GM23338 (cell line): ENCODE measurements around the gene PFKP. TPM values are rescaled to one million over a fixed set of nuclear protein-coding genes. Genes with fewer than 3 reads are reported as not detected.

ENCODE experiments used
- ATAC-seq: fragments of 200-7000 bp; cut with Tn5 transposase; 3 replicates; pipeline ENCODE4 v1.9.1; 2020
- DNase-seq: peaks from one replicate; pipeline ENCODE4 v3.0.0-alpha.2; 2015; ENCODE audit warnings: low spot score
- H2AFZ ChIP-seq: fragments of 200-600 bp; sonication (generic); 2 replicates; pipeline ENCODE4 v1.8.0; 2016; ENCODE audit warnings: antibody characterized with exemption, mild to moderate bottlenecking, moderate library complexity
- H3F3A ChIP-seq: fragments of 200-600 bp; sonication (generic); replicated peaks from 2 replicates; pipeline ENCODE4 v1.8.0; 2017; ENCODE audit warnings: antibody characterized with exemption, mixed run types, low read depth
- H3K27ac ChIP-seq: fragments of 200-600 bp; sonication (generic); 2 replicates; pipeline ENCODE4 v1.6.1; 2016; ENCODE audit warnings: low read depth
- H3K27me3 ChIP-seq: fragments of 200-600 bp; sonication (generic); 2 replicates; pipeline ENCODE4 v1.8.0; 2016; ENCODE audit warnings: mild to moderate bottlenecking, mixed run types, moderate library complexity; ENCODE audit not compliant: insufficient read depth
- H3K36me3 ChIP-seq: fragments of 200-600 bp; sonication (generic); 2 replicates; pipeline ENCODE4 v1.8.0; 2016; ENCODE audit warnings: mild to moderate bottlenecking; ENCODE audit not compliant: insufficient read depth
- H3K4me1 ChIP-seq: fragments of 200-600 bp; sonication (generic); 2 replicates; pipeline ENCODE4 v1.8.0; 2016; ENCODE audit warnings: mild to moderate bottlenecking, moderate library complexity; ENCODE audit not compliant: insufficient read depth
- H3K4me2 ChIP-seq: fragments of 200-600 bp; sonication (generic); 2 replicates; pipeline ENCODE4 v1.7.1; 2017; ENCODE audit warnings: mixed run types
- H3K4me3 ChIP-seq: fragments of 200-600 bp; sonication (generic); 2 replicates; pipeline ENCODE4 v1.6.1; 2016; ENCODE audit warnings: mixed run types
- H3K79me2 ChIP-seq: fragments of 200-600 bp; sonication (generic); replicated peaks from 2 replicates; pipeline ENCODE4 v1.8.0; 2017; ENCODE audit warnings: mild to moderate bottlenecking; ENCODE audit not compliant: insufficient read depth
- H3K9me2 ChIP-seq: fragments of 200-600 bp; sonication (generic); 2 replicates; pipeline ENCODE4 v1.8.0; 2017; ENCODE audit not compliant: insufficient read depth
- H4K20me1 ChIP-seq: fragments of 200-600 bp; sonication (generic); replicated peaks from 2 replicates; pipeline ENCODE4 v1.8.0; 2017; ENCODE audit warnings: mild to moderate bottlenecking; ENCODE audit not compliant: insufficient read depth
- H3K27ac Mint-ChIP-seq: 2 replicates; pipeline ENCODE4 v1.8.0; 2020; ENCODE audit warnings: inconsistent platforms, mild to moderate bottlenecking, moderate library complexity, mixed read lengths
- H3K27me3 Mint-ChIP-seq: 3 replicates; pipeline ENCODE4 v1.8.0; 2022; ENCODE audit warnings: low read depth, mild to moderate bottlenecking, moderate library complexity, mixed read lengths, inconsistent platforms; ENCODE audit not compliant: insufficient read depth, poor library complexity
- H3K36me3 Mint-ChIP-seq: 3 replicates; pipeline ENCODE4 v1.8.0; 2021; ENCODE audit warnings: low read depth, mild to moderate bottlenecking, inconsistent platforms, moderate library complexity, mixed read lengths
- H3K4me1 Mint-ChIP-seq: 3 replicates; pipeline ENCODE4 v1.8.0; 2020; ENCODE audit warnings: mild to moderate bottlenecking, inconsistent platforms, mixed read lengths
- H3K4me3 Mint-ChIP-seq: 3 replicates; pipeline ENCODE4 v1.8.0; 2021; ENCODE audit warnings: moderate library complexity, mild to moderate bottlenecking, inconsistent platforms, mixed read lengths
- H3K9me3 Mint-ChIP-seq: 3 replicates; pipeline ENCODE4 v1.8.0; 2020; ENCODE audit warnings: moderate library complexity, mild to moderate bottlenecking, inconsistent platforms, mixed read lengths
- CREB1 ChIP-seq: fragments of 250-450 bp; sonication (Bioruptor Pico); IDR thresholded peaks from 2 replicates; pipeline ENCODE4 v1.5.0; 2020; ENCODE audit warnings: low read depth, mild to moderate bottlenecking, moderate library complexity
- CTCF ChIP-seq, 2 experiments: fragments of 200-600 bp in 1 of 2; sonication (generic) in 1 of 2; conservative IDR thresholded peaks; 2 replicates each; pipeline versions ENCODE4 v1.5.1 to v1.6.1; 2016 to 2017; ENCODE audit warnings: antibody characterized with exemption in 2 of 2, low read depth in 2 of 2, mild to moderate bottlenecking in 2 of 2, moderate library complexity in 1 of 2
- ETS1 ChIP-seq: IDR thresholded peaks from 2 replicates; pipeline ENCODE4 v1.6.1; 2016; ENCODE audit warnings: antibody characterized with exemption
- EZH2 ChIP-seq: fragments of 200-600 bp; sonication (generic); IDR thresholded peaks from one replicate; pipeline ENCODE4 v1.8.0; 2017; ENCODE audit warnings: antibody characterized with exemption, mild to moderate bottlenecking, low read depth; ENCODE audit not compliant: unreplicated experiment
- EZH2phosphoT487 ChIP-seq: fragments of 200-600 bp; sonication (generic); IDR thresholded peaks from one replicate; pipeline ENCODE4 v1.8.1; 2018; ENCODE audit warnings: antibody characterized with exemption; ENCODE audit not compliant: unreplicated experiment
- NANOG ChIP-seq: IDR thresholded peaks from 2 replicates; pipeline ENCODE4 v1.6.1; 2016; ENCODE audit warnings: antibody characterized with exemption, borderline replicate concordance
- POLR2AphosphoS5 ChIP-seq: IDR thresholded peaks from 2 replicates; pipeline ENCODE4 v1.6.1; 2016; ENCODE audit warnings: antibody characterized with exemption, low read depth
- REST ChIP-seq: IDR thresholded peaks from one replicate; pipeline ENCODE4 v1.6.1; 2018; ENCODE audit warnings: antibody characterized with exemption; ENCODE audit not compliant: unreplicated experiment
- STAT1 ChIP-seq: IDR thresholded peaks from one replicate; pipeline ENCODE4 v1.6.1; 2016; ENCODE audit warnings: antibody characterized with exemption; ENCODE audit not compliant: unreplicated experiment
- ZNF114 ChIP-seq: fragments of 250-450 bp; sonication (Bioruptor Pico); IDR thresholded peaks from 2 replicates; pipeline ENCODE4 v1.5.0; 2020; ENCODE audit warnings: mild to moderate bottlenecking, moderate library complexity
- ZNF331 ChIP-seq: fragments of 250-450 bp; sonication (Bioruptor Pico); IDR thresholded peaks from 2 replicates; pipeline ENCODE4 v1.5.0; 2020; ENCODE audit warnings: low read depth, mild to moderate bottlenecking, moderate library complexity
- ZNF462 ChIP-seq: fragments of 250-450 bp; sonication (Bioruptor Pico); IDR thresholded peaks from 2 replicates; pipeline ENCODE4 v1.5.0; 2020; ENCODE audit warnings: mild to moderate bottlenecking, moderate library complexity
- polyA plus RNA-seq: library from polyadenylated mRNA; unstranded; fragments of >200 nt; fragmentation: Nextera tagmentation; extraction: Ambion mirVana; gene quantifications from 2 replicates; pipeline ENCODE4 v1.2.1, GENCODE V29; 2016
- total RNA-seq: library from RNA; depleted of rRNA; stranded (reverse); fragments of >200 nt; shearing (Covaris generic); gene quantifications from 2 replicates; pipeline ENCODE4 v1.2.3, GENCODE V29; 2014

PFKP gene
- total and polyA plus RNA-seq, 2 experiments from 2014 or later, result 56.3 to 120 TPM

GRCh38 chr10:3051692-3052091 lies 15.7 kb upstream of the PFKP start:
- H3K9me3 Mint-ChIP-seq, result no peaks in the 10 kb centered on the region; the same call in 2 of the 3 replicates
- peaks cover 8% of the 10 kb centered on the region for H3K27me3 Mint-ChIP-seq
- H3F3A ChIP-seq, result no peaks in the 10 kb centered on the region
- no peaks in the 10 kb centered on the region; the same call in 2 of the 3 replicates for H3K36me3 Mint-ChIP-seq
- no peaks in the 10 kb centered on the region for H3K27me3 ChIP-seq
- ATAC-seq, result no peak
- H3K4me1 ChIP-seq, result 0 out of 2 replicates have a peak, but pooled peaks cover 2% of the 10 kb centered on the region
- no peaks in the 10 kb centered on the region for H3K36me3 ChIP-seq
- no peak overlapping the region for H3K4me2 ChIP-seq
- H3K27ac ChIP-seq, result no peak overlapping the region
- no peak for TF ChIP-seq REST
- TF ChIP-seq ZNF462 (CRISPR knock-in tag), result no peak
- TF ChIP-seq EZH2, result no peak
- TF ChIP-seq NANOG, result no peak
- TF ChIP-seq POLR2AphosphoS5, result no peak
- TF ChIP-seq CTCF (conservative IDR thresholded peaks at IDR 0.05; ENCODE audit: low read depth in 2 of 2), result no peak
- no peak for TF ChIP-seq STAT1
- no peak for TF ChIP-seq CREB1
- TF ChIP-seq ZNF331 (CRISPR knock-in tag), result no peak
- TF ChIP-seq EZH2phosphoT487, result no peak
- TF ChIP-seq ETS1, result no peak
- no peak for TF ChIP-seq ZNF114 (CRISPR knock-in tag)
- H3K4me1 Mint-ChIP-seq, result peaks cover 21% of the 10 kb centered on the region
- no peaks in the 10 kb centered on the region for H3K79me2 ChIP-seq
- no peak overlapping the region for H3K4me3 Mint-ChIP-seq
- H4K20me1 ChIP-seq, result no peaks in the 10 kb centered on the region
- DNase-seq, result no peak
- no peaks in the 10 kb centered on the region; the same call in 1 of the 2 replicates for H3K9me2 ChIP-seq
- no peak overlapping the region for H3K4me3 ChIP-seq
- H3K27ac Mint-ChIP-seq, result no peak overlapping the region
- H2AFZ ChIP-seq, result no peak overlapping the region
